ENCODE data around the gene ZGLP1.

The ZGLP1 gene

DNA sequence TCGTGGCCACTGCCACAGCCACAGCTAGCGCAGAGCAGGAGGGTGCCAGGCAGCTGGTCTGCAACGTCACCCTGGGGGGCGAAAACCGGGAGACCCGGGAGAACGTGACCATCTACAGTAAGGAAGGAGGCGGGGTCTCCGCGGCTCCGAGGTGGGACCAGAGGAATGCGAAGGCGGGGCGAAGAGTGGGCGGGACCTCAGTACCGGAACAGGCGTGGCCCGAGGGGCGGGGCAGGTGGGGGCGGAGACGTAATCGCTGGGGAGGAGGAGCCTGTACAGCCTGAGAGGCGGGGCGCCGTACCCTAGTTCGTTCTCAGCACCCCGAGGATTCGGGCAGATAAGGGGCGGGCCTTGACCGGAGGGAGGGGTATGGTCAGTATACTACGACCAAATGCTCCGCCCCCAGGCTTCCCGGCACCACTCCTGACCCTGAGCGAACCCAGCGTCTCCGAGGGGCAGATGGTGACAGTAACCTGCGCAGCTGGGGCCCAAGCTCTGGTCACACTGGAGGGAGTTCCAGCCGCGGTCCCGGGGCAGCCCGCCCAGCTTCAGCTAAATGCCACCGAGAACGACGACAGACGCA is 17.3 kb downstream of the ZGLP1 start:
- peak overlapping the region; percentile 52 for H3K4me3 ChIP-seq (ENCODE audit: low read depth, low read length)
- TF ChIP-seq, protein P1, sequence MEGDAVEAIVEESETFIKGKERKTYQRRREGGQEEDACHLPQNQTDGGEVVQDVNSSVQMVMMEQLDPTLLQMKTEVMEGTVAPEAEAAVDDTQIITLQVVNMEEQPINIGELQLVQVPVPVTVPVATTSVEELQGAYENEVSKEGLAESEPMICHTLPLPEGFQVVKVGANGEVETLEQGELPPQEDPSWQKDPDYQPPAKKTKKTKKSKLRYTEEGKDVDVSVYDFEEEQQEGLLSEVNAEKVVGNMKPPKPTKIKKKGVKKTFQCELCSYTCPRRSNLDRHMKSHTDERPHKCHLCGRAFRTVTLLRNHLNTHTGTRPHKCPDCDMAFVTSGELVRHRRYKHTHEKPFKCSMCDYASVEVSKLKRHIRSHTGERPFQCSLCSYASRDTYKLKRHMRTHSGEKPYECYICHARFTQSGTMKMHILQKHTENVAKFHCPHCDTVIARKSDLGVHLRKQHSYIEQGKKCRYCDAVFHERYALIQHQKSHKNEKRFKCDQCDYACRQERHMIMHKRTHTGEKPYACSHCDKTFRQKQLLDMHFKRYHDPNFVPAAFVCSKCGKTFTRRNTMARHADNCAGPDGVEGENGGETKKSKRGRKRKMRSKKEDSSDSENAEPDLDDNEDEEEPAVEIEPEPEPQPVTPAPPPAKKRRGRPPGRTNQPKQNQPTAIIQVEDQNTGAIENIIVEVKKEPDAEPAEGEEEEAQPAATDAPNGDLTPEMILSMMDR (IDR thresholded peaks at IDR 0.05; ENCODE audit: borderline replicate concordance, insufficient read depth, low read depth, low read length): no peak

DNA sequence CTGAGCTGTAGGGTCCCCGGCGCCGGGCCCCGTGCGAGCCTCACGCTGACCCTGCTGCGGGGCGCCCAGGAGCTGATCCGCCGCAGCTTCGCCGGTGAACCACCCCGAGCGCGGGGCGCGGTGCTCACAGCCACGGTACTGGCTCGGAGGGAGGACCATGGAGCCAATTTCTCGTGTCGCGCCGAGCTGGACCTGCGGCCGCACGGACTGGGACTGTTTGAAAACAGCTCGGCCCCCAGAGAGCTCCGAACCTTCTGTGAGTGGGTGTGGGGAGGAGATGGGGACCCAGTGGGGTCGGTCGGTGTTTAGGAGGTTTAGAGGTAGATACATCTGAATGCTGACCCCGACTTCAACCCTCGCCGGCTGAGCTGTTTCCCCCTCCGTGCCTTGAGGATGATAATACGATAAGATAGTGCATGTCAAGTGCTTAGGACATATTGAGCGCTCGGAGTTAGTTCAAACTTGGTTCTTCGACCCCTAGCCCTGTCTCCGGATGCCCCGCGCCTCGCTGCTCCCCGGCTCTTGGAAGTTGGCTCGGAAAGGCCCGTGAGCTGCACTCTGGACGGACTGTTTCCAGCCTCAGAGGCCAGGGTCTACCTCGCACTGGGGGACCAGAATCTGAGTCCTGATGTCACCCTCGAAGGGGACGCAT is 17.9 kb downstream of the ZGLP1 start:
- peak overlapping the region; percentile 52 for H3K4me3 ChIP-seq (ENCODE audit: low read depth, low read length)
- TF ChIP-seq, protein P1 (IDR thresholded peaks at IDR 0.05; ENCODE audit: borderline replicate concordance, insufficient read depth, low read depth, low read length): no peak

DNA sequence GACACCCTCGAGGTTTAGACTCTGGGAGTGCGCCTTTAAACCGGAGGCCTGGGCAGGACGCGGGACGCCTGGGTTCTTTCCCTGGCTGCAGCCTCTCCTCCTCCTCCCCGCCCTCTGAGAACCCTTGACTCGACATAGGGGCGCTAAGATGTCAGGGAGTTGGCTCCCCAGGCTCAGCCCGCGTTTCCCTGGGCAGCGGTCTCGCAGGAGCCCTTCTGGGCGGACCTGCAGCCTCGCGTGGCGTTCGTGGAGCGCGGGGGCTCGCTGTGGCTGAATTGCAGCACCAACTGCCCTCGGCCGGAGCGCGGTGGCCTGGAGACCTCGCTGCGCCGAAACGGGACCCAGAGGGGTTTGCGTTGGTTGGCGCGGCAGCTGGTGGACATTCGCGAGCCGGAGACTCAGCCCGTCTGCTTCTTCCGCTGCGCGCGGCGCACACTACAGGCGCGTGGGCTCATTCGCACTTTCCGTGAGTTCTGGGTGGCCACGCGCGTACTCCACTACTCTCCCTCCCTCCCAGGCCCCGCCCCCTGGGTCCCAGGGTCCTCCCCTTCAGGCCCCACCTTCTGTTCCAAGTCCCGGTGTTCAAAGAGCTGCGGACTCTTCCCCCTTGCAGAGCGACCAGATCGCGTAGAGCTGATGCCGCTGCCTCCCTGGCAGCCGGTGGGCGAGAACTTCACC is 18.6 kb downstream of the ZGLP1 start:
- peak overlapping the region; percentile 52 for H3K4me3 ChIP-seq (ENCODE audit: low read depth, low read length)
- TF ChIP-seq, protein P1 (IDR thresholded peaks at IDR 0.05; ENCODE audit: borderline replicate concordance, insufficient read depth, low read depth, low read length): no peak

DNA sequence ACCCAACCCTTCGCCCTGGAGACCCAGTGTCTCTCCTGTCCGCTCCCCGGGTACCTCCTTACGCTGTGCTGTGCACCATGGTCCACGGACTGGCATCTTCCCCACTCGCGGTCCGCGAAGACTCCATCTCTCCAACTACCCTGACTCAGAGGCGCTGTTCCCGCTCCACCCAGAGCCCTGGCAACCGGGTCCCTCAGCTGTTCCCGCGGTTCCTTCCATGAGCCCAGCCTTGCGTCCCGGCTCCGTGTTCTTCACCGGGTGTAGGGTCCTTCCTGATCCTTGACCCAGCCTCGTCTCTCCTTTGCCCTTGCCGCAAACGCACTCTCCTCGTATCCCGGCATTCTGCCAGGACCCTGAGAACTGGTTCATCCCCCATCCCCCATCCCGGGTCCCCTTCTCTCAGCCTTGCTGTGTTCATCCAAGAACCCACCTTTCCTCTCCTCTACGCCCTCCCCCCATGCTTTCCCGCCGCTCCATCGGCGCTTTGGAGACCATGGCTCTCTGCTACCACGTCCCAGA is 19.2 kb downstream of the ZGLP1 start:
- peak overlapping the region; percentile 52 for H3K4me3 ChIP-seq (ENCODE audit: low read depth, low read length)
- TF ChIP-seq, protein P1 (IDR thresholded peaks at IDR 0.05; ENCODE audit: borderline replicate concordance, insufficient read depth, low read depth, low read length): no peak

GRCh38 chr19:10289836-10290356 is 19.7 kb downstream of the ZGLP1 start, which contains the start of gene ICAM5:
Gene ICAM5, plus strand, starts transcription at chr19:10289952. Its CDS starts 92 bp downstream, at chr19:10290044.
- TF ChIP-seq, protein P1 (IDR thresholded peaks at IDR 0.05; ENCODE audit: borderline replicate concordance, insufficient read depth, low read depth, low read length): no peak
- H3K4me3 ChIP-seq (ENCODE audit: low read depth, low read length): peak within 1 kb of the TSS; percentile 52

GRCh38 chr19:10289167-10289835 is 20.3 kb downstream of the ZGLP1 start:
- H3K4me3 ChIP-seq (ENCODE audit: low read depth, low read length): peak overlapping the region; percentile 30
- TF ChIP-seq, protein P1 (IDR thresholded peaks at IDR 0.05; ENCODE audit: borderline replicate concordance, insufficient read depth, low read depth, low read length): no peak
